HG03095 (cell line): ENCODE results near the gene LLCFC1.

Experiments
- ATAC-seq: cut with Tn5 transposase; IDR thresholded peaks from one replicate; pipeline ENCODE4 v1.9.1; 2021; ENCODE audit warnings: moderate library complexity; ENCODE audit not compliant: unreplicated experiment

LLCFC1 gene

DNA sequence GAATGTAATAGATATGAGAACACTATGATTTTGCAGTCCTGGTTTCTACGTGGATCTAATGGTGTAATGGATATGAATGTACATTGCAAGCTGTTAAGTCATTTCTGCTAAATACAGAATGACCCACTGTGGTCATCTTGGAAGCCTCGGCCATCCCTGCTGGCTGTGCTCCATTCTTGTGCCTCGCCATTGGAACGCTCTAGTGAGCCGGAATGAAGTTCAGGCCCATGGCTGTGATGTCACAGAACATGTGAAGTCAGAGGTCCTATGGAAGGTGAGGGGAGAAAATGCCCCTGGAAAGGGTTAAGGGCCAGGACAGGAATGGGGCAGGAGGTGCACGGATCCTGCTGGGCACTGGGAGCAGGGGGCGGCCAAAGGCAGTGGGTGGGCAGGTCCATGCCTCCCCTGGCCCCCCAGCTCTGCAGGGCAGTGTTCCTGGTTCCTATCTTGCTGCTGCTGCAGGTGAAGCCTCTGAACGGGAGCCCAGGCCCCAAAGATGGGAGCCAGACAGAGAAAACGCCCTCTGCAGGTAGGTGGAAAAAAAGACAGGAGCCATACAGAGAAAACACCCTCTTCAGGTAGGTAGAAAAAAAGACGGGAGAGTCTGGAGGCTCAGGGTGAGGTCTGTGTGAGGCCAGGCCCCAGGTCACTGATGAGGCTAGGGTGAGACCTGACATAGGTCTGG lies at the start of gene LLCFC1:
TSS of gene LLCFC1 (plus strand) at position 259 of the 685 bp plus-strand sequence. CDS start at position 397, 138 bp downstream.
- ATAC-seq = no peak

DNA sequence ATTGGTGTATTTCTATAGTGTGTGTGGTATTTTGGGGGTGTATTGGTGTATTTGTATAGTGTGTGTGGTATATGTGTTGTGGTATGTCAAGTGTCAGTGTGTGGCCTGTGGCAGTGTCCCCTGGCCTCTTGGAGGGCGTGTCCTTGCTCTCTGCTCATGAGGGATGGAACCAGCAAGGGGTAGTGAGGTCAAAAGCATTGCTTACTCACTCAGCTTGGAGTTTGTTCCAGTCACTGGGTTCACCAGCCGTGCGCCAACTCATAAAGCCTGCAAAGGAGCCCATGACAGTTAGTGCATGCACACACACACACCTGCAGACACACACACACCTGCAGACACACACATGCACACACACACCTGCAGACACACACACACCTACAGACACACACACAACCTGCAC lies 49.5 kb upstream of the LLCFC1 start:
- no peak for ATAC-seq

GRCh38 chr7:142890874-142891485 lies 48.3 kb upstream of the LLCFC1 start:
- ATAC-seq = no peak

GRCh38 chr7:142891490-142892082 lies 47.7 kb upstream of the LLCFC1 start:
- no peak for ATAC-seq

DNA sequence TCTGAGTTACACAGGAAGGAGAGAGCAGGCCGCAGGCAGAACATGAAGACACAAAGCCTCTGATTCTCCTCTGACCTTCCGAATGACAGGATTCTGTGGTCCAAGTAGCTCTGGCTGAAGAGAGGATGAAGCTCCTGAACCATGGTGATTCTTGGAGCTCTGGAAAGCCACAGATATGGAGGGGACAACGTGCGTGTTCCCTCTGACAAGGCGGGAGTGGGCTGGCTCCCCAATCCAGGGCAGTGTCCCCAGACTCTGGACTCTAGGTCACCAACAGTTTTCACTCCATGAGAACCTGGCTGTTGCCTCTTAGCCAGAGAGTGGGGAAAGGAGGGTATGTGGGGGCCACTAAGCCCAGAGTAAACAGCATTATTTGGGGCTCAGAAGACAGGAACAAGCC lies 46.3 kb upstream of the LLCFC1 start:
- no peak for ATAC-seq

GRCh38 chr7:142894112-142894984 lies 44.9 kb upstream of the LLCFC1 start:
- no peak for ATAC-seq

- ATAC-seq = no peak
Observed at GRCh38 chr7:142894985-142895593, 44.2 kb upstream of the LLCFC1 start.

GRCh38 chr7:142896151-142896550 lies 43.1 kb upstream of the LLCFC1 start:
- no peak for ATAC-seq

GRCh38 chr7:142896741-142897379 lies 42.4 kb upstream of the LLCFC1 start:
- ATAC-seq = no peak

DNA sequence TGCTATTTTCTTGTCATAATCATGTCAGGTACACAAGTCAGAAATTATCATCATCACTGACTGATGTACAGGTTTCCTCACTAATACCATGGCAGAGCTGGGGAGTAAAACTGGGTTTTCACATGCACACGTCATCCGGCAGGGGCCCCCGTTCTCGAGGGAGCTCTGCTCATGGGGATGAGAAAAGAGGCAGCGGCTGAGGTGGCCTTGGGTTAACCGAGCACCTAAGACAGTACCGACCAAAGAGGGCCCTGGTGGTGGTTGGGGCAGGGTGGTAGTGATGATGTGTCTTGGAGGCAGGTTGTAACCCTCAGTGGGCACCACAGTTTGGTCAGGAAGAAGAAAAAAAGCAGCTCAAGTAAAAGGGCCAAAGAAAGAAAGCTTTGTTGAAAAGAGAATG lies 41.6 kb upstream of the LLCFC1 start:
- no peak for ATAC-seq

GRCh38 chr7:142898377-142899170 lies 40.7 kb upstream of the LLCFC1 start:
- no peak for ATAC-seq

DNA sequence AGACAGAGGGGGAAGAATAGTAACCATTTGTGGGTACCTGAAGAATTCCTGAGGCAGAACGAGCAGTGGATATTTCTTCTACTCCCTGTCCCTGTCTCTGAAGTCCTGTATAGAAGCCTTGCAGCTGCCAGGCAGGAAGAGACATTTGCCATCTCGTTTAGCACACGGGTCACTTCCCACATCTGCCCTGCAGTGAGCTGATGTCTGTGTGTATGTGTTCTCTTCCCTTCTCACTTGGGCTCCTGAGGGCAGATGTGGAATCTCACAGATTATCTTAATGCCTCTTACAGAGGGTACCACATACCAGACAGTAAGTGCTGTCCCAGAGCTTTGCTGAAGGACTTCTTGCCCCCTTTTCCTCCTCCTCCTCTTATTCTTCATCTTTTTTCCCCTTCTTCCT lies 39.6 kb upstream of the LLCFC1 start:
- ATAC-seq = no peak

DNA sequence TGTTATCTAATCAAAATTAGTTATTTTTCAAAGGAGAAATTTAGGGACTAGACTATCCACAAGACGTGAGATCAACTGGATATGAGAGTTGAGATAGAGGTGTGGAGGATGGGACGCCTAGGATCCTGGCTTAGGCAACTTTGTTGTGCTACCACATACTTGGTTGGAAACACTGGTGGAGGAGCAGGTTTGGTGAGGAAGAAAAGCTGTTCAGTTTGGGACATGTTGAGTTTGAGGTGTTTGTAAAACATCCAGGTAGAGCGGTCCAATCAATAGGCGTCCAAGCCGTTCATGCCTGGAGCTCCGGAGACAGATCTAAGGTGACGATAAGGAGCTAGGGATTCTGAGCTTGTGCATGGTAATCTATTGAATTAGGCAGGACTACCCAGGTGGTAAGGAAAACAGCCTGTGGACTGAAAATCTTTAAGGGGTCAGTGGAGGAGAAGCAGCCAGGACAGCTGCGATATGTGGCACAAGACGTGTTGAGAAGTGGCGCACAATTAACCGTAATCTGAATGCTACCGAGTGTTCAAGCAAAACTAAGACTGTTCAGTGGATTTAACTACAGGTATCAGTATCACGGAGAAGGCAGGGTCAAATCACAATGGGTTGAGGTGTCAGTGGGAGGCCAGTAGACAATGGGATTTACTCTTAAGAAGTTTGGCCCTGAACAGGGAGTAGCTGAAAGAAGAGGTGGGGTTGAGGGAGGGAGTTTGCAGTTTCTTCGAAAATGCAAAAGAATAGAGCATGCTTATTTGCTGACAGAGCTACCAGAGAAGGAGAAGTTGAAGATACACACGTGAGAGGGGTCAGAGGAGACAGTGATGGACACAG lies 37.6 kb upstream of the LLCFC1 start:
- ATAC-seq = no peak

DNA sequence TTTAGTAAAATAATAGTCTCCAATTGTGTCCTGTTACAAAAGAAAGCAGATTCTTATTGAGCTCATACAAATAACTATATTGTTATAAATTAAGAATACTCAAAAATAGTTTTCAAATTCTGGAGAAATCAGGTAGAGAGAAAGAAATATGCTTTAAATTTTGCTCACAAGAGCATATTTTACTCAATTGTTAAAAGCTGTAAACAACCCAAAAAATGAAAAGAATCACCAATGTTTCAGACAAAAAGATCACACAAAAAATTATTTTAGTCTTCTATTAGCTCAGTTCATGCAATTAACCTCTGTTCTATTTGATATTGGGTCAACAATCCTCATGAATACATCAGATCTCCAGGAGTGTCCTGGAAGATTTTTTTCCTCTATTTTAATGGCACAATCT lies 35.2 kb upstream of the LLCFC1 start:
- ATAC-seq = no peak

GRCh38 chr7:142905759-142906158 lies 33.5 kb upstream of the LLCFC1 start:
- no peak for ATAC-seq

- no peak for ATAC-seq
Observed at GRCh38 chr7:142906643-142907042, 32.6 kb upstream of the LLCFC1 start.

GRCh38 chr7:142908290-142908689 lies 31.0 kb upstream of the LLCFC1 start:
- no peak for ATAC-seq

DNA sequence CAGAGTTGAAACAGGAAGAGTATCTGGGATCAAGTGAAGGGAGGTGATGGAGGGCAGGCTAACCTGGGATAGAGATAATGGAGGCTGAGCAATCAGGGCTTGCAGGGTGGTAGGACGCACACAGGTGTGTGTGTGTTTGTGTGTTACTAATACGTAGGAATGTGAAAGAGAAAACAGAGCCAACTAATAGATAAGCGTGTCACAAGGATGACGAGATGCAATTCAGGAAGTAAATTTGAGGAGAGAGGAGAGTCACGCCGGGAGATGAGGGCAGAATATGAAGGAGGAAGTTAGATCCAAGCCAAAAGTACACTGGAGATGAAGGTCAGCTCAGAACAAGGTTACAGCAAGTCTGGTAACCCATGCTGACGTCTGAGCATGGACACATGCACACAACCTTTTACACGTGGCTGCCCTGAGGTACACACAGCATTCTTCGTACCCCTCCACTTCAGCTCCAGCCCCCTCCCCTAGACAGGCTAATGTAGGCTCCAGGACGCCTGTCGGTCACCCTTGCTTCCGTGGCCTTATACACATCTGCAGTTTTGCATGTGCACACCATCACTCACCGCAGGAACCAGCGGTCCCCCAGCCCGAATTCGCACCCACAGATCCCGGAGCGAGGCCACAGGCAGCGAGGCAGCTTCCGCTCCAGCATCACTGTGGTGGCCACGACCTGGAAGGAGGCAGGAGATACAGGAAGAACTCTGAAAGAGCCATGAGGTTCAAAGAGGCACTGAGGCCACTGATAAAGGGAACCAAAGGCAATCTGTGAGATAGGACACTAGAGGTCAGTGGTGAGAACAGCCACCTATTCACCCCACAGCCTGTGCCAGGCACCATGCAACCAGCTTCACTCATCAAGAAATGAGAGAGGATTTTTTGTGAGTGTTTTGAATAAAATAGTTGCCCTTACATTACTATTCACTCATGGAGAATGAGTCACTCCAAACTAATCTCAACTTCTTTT lies 30.1 kb upstream of the LLCFC1 start:
- ATAC-seq = no peak
